ENCODE data around the gene GRAMD2B. TPM values are rescaled to one million over a fixed set of nuclear protein-coding genes. Genes with fewer than 3 reads are reported as not detected.

The GRAMD2B gene
- total RNA-seq, 1 experiment from 2014 or later, result 6.7 TPM

DNA sequence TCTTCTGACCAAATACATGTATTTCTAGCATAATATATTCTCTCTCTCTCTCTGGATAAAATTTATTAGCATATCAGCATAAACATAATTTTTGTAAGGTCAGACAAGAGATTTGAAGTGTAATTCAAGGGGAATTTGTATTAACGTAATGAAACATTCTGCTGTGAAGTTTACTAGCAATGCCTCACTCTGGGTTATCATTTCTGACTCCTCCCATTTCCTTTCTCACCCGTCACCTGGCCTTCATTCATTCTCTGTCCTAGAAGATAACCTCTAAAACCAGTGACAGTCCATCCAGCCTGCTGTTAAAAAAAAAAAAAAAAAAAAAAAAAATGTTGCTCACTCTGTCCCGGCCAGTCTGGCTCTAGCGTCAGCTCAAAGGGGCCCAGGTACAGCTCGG is 27.1 kb downstream of the GRAMD2B start:
- TF ChIP-seq, protein P1, sequence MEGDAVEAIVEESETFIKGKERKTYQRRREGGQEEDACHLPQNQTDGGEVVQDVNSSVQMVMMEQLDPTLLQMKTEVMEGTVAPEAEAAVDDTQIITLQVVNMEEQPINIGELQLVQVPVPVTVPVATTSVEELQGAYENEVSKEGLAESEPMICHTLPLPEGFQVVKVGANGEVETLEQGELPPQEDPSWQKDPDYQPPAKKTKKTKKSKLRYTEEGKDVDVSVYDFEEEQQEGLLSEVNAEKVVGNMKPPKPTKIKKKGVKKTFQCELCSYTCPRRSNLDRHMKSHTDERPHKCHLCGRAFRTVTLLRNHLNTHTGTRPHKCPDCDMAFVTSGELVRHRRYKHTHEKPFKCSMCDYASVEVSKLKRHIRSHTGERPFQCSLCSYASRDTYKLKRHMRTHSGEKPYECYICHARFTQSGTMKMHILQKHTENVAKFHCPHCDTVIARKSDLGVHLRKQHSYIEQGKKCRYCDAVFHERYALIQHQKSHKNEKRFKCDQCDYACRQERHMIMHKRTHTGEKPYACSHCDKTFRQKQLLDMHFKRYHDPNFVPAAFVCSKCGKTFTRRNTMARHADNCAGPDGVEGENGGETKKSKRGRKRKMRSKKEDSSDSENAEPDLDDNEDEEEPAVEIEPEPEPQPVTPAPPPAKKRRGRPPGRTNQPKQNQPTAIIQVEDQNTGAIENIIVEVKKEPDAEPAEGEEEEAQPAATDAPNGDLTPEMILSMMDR (conservative IDR thresholded peaks at IDR 0.05), result no peak
- H3K4me2 ChIP-seq (ENCODE audit: insufficient read depth, insufficient read length, low read length), result no peak overlapping the region
- Mint-ChIP-seq H3K9me3 (no peaks in the 10 kb centered on the region), H3K27ac (no peak overlapping the region), H3K4me1 (peaks cover 9 to 14% of the 10 kb centered on the region in 2 experiments), H3K27me3 (ENCODE audit: low read depth) (no peaks in the 10 kb centered on the region), H3K4me3 (no peak overlapping the region), H3K36me3 (ENCODE audit: insufficient read depth in 1 of 3, low read depth in 3 of 3) (peaks cover 0 to 10% (median 8%) of the 10 kb centered on the region in 3 experiments; a peak in 3 of 7 replicates)
- no peaks in the 10 kb centered on the region for H3K4me1 ChIP-seq (ENCODE audit: insufficient read depth, low read length)
- no peak overlapping the region for H2BK20ac ChIP-seq (ENCODE audit: low read depth, low read length, poor library complexity, severe bottlenecking)
- no peak overlapping the region for H4K5ac ChIP-seq (ENCODE audit: insufficient read length, low read depth, low read length)
- no peaks in the 10 kb centered on the region for H3K27me3 ChIP-seq (ENCODE audit: insufficient read depth, low read length)
- H3K79me1 ChIP-seq (ENCODE audit: insufficient read depth, low read depth, low read length, poor library complexity, severe bottlenecking), result peaks cover 2% of the 10 kb centered on the region
- no peak for DNase-seq
- no peak overlapping the region for H2BK120ac ChIP-seq (ENCODE audit: low read depth, low read length, poor library complexity, severe bottlenecking)
- WGBS (ENCODE audit: extremely low coverage, insufficient read length, low lambda C conversion rate), result no CpG with 5 or more reads among the region's 5 CpGs
- no peak overlapping the region for H3K27ac ChIP-seq (ENCODE audit: insufficient read length, low read depth, low read length)
- H3K9ac ChIP-seq (ENCODE audit: extremely low read depth, insufficient read length, low read length), result no peak overlapping the region
- no peak overlapping the region for H2BK12ac ChIP-seq (ENCODE audit: insufficient read length, low read depth, low read length)
- no peak overlapping the region for H4K8ac ChIP-seq (replicated peaks; ENCODE audit: insufficient read length, low read depth, low read length)
- no peaks in the 10 kb centered on the region; the same call in 1 of the 2 replicates for H3K79me2 ChIP-seq (ENCODE audit: insufficient read depth, low read length)
- no peak overlapping the region for H4K91ac ChIP-seq (ENCODE audit: insufficient read length, low read depth, low read length)
- no peak overlapping the region for H3T11ph ChIP-seq (ENCODE audit: low read length)
- no peak overlapping the region for H3K4ac ChIP-seq (ENCODE audit: low read depth, low read length)
- H3K23ac ChIP-seq (ENCODE audit: insufficient read length, low read depth, low read length), result no peak overlapping the region
- H2BK15ac ChIP-seq (ENCODE audit: low read depth, low read length), result no peak overlapping the region
- H3K18ac ChIP-seq (ENCODE audit: insufficient read length, low read depth, low read length), result no peak overlapping the region
- no peaks in the 10 kb centered on the region for H4K20me1 ChIP-seq (ENCODE audit: control insufficient read depth, insufficient read depth, insufficient read length)
- H2BK5ac ChIP-seq (ENCODE audit: insufficient read length, low read length), result no peak overlapping the region
- H3K9me3 ChIP-seq (ENCODE audit: control insufficient read depth, low read depth, low read length), result no peaks in the 10 kb centered on the region
- H3K56ac ChIP-seq (ENCODE audit: insufficient read length, low read depth, low read length), result no peak overlapping the region
- no peak overlapping the region for H3K14ac ChIP-seq (ENCODE audit: insufficient read depth, low read length)
- no peak overlapping the region for H2AFZ ChIP-seq (ENCODE audit: low read length)
- H2AK5ac ChIP-seq (ENCODE audit: insufficient read length, low read length), result no peak overlapping the region
- H3K23me2 ChIP-seq (ENCODE audit: insufficient read length, low read depth, low read length, poor library complexity, severe bottlenecking), result no peaks in the 10 kb centered on the region
